Sigmoid colon (tissue), 4 donors: Measurements from ENCODE around the gene CLOCK.

Source experiments
- EP300 ChIP-seq, 4 donors: sonication (generic); formaldehyde crosslinking; IDR thresholded peaks; one replicate each; pipeline ENCODE4 v1.6.1; 2017; ENCODE audit warnings: antibody characterized with exemption in 4 of 4
- POLR2A ChIP-seq, 2 donors: fragments of 450-650 bp; IDR thresholded peaks; one replicate each; pipeline ENCODE4 v1.6.1; 2016; ENCODE audit warnings: antibody characterized with exemption in 2 of 2, mild to moderate bottlenecking in 2 of 2, moderate library complexity in 2 of 2
- TF ChIP-seq, protein P1 (sequence below), 4 experiments: fragments of 450-650 bp in 3 of 4; fragments of 200-600 bp in 1 of 4; IDR thresholded peaks; one replicate each; pipeline ENCODE4 v1.5.1; 2016 to 2019; ENCODE audit warnings: antibody characterized with exemption in 4 of 4, mild to moderate bottlenecking in 3 of 4, moderate library complexity in 2 of 4

DNA sequence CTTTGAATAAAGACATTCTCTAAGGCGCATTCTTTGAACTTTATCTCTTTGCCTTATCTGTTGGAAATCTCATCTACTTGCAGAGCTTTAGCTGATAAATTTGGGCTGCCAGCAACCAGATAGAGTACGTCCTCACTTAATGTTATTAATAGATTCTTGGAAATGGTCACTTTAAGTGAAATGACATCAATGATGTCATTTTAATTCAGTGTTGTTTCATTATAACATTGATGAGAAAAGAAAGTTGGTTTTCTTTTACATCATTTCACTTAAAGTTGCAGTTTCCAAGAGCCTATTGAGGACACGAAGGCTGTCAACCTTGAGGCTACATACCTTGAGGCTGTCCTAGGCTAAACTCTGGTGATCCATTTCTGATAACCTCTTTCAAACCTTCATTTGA, 141.6 kb downstream of the CLOCK start:
- TF ChIP-seq, protein P1, sequence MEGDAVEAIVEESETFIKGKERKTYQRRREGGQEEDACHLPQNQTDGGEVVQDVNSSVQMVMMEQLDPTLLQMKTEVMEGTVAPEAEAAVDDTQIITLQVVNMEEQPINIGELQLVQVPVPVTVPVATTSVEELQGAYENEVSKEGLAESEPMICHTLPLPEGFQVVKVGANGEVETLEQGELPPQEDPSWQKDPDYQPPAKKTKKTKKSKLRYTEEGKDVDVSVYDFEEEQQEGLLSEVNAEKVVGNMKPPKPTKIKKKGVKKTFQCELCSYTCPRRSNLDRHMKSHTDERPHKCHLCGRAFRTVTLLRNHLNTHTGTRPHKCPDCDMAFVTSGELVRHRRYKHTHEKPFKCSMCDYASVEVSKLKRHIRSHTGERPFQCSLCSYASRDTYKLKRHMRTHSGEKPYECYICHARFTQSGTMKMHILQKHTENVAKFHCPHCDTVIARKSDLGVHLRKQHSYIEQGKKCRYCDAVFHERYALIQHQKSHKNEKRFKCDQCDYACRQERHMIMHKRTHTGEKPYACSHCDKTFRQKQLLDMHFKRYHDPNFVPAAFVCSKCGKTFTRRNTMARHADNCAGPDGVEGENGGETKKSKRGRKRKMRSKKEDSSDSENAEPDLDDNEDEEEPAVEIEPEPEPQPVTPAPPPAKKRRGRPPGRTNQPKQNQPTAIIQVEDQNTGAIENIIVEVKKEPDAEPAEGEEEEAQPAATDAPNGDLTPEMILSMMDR (IDR thresholded peaks at IDR 0.05): no peak
- TF ChIP-seq POLR2A (IDR thresholded peaks at IDR 0.05) (no peak), EP300 (IDR thresholded peaks at IDR 0.05) (no peak)
